Activated CD4-positive, alpha-beta T cell treated with anti-CD3 and anti-CD28 coated beads, Interleukin-2, amount 50 U/mL, for 48 hours (primary cell): ENCODE results near the gene BIVM.

Source experiments
- DNase-seq, 2 experiments: peaks; one replicate each; pipeline ENCODE4 v3.0.0-alpha.2; 2020

BIVM gene

GRCh38 chr13:102845630-102846260 lies 46.8 kb downstream of the BIVM start, which contains the start of gene ERCC5:
Gene ERCC5 (plus strand): TSS chr13:102846032. CDS start chr13:102846267, 235 bp downstream.
- DNase-seq = peak; percentile 94 to 96

- peak; percentile 41 to 56 for DNase-seq
Observed at GRCh38 chr13:102846261-102847015, 47.5 kb downstream of the BIVM start.

- DNase-seq = no peak
Observed at GRCh38 chr13:102847272-102848234, 48.6 kb downstream of the BIVM start.

- no peak for DNase-seq
Observed at GRCh38 chr13:102848956-102849355, 50.0 kb downstream of the BIVM start.

DNA sequence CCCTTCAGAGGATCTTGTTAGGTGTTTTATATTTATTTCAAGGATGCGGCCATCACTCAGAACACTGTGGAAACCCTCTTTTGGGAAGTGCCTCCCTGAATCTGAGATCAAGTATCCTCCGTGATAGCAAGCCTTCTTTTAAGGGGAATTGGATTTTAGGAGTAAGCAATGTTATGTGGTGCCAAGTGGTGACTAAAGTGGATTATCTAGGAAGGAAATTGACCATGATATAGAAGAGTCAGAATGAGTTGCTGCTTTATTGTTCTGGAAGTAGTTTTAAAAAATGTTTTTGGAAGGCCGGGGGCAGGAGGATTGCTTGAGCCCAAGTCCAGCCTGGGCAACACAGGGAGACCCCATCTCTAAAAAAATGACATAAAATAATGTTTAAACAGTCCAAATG lies 53.6 kb downstream of the BIVM start:
- DNase-seq = no peak

DNA sequence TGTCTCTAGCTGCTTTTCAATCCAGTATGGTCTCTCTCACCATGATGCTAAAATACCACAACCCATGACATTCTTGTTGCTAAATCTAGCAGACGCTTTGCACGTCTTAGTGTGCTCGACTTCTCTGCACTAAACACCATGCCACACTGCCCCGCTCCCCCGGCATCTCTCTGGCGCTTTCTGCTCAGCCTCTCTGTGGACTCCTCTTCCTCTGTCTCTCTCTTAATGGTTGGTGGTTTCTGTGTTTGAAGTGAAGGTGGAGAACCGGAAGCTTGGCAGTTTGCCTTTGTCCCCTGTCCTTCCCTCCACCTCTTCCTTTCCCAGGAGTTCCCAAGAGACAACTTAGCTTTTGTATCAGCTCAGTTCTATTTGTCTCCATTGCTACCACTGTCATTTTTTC lies 55.8 kb downstream of the BIVM start:
- DNase-seq = no peak

DNA sequence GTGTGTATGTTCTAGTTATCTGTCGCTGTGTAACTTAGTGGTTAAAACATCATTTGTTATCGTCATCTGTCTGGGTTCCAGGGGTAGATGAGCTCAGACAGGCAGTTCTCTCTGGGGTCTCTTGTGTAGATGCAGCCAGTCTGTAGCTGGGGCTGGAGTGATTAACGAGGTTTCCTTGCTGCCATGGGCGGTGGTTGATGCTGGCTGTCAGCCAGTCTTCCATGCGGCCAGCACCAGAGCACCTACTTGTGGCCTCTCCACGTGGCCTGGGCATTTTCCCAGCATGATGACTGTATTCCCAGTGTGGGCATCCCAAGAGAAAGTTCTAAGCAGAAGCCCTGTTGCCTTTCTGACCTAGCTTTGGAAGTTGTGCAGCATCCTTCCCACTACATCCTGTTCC lies 57.6 kb downstream of the BIVM start:
- DNase-seq = no peak

DNA sequence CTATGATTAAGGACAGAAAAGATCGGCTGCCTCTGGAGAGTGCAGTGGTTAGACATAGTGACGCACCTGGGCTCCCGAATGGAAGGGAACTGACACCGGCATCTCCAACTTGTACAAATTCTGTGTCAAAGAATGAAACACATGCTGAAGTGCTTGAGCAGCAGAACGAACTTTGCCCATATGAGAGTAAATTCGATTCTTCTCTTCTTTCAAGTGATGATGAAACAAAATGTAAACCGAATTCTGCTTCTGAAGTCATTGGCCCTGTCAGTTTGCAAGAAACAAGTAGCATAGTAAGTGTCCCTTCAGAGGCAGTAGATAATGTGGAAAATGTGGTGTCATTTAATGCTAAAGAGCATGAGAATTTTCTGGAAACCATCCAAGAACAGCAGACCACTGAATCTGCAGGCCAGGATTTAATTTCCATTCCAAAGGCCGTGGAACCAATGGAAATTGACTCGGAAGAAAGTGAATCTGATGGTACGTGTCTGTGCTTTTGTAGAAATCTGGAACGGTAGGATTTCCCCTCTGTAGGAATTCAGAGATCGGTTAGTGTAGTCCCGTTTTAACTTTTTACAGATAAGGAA lies 63.8 kb downstream of the BIVM start:
- DNase-seq = no peak

- DNase-seq = no peak
Observed at GRCh38 chr13:102863590-102863989, 64.7 kb downstream of the BIVM start.

GRCh38 chr13:102868366-102868936 lies 69.5 kb downstream of the BIVM start:
- no peak for DNase-seq

DNA sequence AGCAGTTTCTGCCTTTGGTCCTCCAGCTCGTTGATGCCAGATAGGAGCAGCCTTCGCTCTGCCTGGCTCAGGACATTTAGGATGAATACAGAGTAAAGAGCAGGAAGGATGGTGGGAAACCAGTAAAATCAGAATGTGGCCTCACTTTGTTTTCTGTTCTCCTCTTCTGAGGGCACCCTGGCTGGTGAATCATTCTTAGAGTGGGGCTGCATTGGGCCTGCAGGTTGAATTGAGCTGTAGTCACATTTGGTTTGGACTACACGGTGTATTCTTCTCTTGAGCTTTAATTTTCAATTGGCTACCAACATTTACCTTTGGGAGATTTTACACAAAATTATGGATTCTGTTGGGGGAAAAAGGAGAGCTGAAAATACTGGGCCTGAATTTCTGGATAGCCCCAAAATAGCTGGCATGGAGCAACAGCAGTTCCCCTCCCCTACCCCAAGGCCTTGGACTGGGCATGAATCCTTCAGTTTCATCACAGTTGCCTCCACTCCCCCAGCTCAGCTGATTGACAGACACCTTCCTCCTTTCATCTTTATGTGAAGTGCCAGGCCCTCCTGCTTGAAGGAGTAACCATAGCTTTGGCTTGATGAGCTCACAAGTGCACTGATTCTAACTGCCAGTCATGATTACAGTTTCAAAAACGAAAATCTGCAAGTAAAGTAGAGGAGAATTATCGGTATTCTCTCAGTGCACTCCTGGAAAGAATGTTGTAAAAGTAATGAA lies 71.2 kb downstream of the BIVM start:
- DNase-seq = no peak

DNA sequence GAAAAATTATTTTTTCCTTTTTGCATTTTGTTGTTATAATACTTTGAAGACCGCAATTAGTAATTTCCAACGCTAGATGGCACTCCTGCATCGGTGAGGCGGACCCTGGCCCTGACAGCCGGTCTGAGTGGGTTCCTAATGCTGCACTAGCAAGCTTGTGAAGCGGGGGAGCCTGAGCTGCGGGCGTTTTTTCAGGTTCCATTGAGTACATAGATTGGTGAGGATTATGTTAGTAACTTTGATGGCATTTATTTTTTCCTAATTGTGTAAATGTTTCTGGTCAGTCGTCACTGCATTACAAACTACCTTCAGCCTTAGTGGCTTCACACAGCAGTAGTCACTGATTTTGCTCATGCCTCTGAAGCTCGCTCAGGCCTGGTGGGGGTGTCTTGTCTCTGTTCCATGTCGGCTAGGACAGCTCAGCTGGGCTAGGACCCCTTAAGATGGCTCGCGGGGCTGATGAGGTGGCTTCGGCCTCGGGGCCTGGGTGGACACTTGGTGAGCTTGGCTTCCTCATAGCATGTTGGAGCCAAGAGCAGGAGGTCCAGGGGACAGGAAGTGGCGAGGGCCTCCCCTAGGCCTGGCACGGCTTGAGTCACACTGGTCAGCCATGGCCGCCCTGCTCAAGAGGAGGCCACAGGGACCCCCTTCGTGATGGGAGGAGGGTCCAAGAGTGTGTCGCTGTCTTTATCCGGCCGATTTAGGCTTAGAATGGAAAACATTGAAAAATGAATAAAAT lies 71.9 kb downstream of the BIVM start:
- DNase-seq = peak; percentile 45 to 49

DNA sequence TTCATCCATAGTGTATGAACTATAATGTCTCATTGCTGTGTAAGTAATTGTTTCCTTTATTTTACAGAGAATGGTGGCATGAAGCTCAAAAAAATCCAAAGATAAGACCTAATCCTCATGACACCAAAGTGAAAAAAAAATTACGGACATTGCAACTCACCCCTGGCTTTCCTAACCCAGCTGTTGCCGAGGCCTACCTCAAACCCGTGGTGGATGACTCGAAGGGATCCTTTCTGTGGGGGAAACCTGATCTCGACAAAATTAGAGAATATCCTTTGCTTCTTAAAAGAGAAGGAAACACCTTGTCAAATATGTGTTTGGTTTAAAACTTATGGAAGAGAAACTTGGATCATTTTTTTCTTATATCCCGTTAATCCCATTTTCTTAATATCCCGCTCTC lies 73.2 kb downstream of the BIVM start:
- DNase-seq = no peak

GRCh38 chr13:102872531-102872930 lies 73.6 kb downstream of the BIVM start:
- DNase-seq = no peak

DNA sequence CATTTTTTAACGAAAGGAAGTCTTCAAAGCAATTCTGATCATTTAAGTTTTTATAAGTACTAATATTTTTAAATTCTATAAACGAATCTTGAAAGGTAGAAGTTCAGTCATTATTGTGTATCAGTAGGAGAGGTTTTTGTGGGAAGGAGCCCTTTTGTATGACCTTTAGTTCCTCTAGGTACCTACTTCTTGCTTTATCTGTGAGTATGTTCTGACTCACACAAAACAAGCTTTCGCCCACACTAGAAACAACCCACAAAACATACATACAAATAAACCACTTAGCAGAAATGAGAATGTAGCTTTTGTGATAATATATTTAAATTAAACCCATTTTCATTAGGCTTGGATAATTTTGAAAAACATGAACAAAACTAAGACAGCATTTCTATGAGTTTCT lies 74.7 kb downstream of the BIVM start:
- DNase-seq = no peak

DNA sequence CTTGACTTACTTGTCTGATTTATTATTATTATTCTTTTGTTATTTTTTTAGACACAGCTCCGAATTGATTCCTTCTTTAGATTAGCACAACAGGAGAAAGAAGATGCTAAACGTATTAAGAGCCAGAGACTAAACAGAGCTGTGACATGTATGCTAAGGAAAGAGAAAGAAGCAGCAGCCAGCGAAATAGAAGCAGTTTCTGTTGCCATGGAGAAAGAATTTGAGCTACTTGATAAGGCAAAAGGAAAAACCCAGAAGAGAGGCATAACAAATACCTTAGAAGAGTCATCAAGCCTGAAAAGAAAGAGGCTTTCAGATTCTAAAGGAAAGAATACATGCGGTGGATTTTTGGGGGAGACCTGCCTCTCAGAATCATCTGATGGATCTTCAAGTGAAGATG lies 76.3 kb downstream of the BIVM start:
- no peak for DNase-seq

- DNase-seq = no peak
Observed at GRCh38 chr13:102877303-102877702, 78.4 kb downstream of the BIVM start.

DNA sequence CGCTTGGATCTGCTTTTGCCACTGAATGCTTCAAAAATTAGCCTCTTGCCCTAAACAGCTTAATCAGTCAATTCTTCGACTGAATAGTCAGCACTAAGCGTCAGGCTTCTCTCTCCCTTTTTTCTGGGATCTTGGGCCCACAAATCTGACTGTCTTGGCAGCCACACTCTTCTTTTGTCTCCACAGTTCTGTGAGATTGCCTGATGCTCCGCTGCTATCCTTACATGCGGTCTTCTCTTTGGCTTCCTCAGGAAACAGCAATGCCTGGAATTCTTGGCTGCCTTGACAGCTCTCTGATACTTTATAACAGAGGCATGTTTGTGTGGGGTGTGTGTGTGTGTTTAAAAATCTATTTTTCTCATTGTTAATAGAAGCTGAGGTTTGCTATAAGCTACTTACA lies 79.6 kb downstream of the BIVM start:
- DNase-seq = no peak

DNA sequence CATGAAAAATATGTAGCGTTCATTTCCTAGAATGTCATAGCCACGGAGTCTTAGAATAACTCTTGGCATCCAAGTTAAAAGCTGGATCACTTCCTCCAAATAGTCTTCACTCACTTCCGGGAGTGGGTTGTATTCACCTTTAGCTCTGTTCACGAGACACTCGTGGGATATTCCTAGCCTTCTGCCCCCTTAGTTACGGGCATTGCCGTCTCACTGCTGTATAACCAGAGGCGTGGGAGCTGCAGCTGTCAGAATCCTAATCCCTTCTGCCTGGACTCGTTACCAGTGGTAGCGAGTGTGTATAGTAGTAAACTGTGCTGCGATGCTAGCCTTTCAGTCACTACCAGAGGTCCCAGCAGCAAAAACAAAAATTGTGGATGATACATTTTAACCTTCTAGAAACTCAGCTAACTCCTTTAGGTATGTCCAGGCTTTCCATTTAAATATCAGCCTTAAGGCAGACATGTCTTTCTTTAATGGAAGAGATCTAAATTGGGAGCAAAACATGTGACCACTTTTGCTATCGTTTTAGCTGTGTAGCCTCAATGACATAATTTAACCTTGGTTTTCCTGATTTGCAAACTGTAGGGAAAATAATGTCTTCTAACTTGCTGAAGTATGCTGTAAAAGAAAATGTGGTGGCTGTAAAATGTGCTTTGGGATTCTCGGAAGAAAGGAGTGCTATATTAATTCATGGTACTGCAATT lies 81.0 kb downstream of the BIVM start:
- no peak for DNase-seq
